Measurements from ENCODE around the gene WDFY4.
A peak's percentile ranks its signal among the peaks of the same experiment; 100 is the strongest.

The WDFY4 gene

DNA sequence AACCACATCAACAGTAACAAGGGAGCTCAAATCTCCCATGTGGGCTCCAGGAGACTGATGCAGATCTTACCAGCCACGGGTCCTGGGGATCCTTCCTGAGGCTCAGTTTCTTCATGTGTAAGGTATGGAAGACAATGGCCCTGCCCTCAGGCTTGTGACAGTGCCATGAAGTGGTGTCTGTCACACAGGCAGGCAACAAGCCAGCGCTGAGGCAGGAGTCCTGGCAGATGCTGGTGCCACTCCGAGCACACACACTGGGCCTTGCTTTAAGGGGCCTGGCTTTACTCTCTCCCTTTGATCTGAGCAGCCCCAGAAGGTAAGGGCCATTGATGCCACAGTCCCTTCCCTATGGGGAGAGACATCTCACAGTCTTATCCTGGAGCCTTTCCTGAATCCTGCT, 283.4 kb downstream of the WDFY4 start:
- no peaks in the 10 kb centered on the region for H3K9me3 ChIP-seq
- TF ChIP-seq, protein P1, sequence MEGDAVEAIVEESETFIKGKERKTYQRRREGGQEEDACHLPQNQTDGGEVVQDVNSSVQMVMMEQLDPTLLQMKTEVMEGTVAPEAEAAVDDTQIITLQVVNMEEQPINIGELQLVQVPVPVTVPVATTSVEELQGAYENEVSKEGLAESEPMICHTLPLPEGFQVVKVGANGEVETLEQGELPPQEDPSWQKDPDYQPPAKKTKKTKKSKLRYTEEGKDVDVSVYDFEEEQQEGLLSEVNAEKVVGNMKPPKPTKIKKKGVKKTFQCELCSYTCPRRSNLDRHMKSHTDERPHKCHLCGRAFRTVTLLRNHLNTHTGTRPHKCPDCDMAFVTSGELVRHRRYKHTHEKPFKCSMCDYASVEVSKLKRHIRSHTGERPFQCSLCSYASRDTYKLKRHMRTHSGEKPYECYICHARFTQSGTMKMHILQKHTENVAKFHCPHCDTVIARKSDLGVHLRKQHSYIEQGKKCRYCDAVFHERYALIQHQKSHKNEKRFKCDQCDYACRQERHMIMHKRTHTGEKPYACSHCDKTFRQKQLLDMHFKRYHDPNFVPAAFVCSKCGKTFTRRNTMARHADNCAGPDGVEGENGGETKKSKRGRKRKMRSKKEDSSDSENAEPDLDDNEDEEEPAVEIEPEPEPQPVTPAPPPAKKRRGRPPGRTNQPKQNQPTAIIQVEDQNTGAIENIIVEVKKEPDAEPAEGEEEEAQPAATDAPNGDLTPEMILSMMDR (IDR thresholded peaks at IDR 0.05; ENCODE audit: low read depth, low read length) = no peak
- H3K4me3 ChIP-seq (ENCODE audit: low read depth, low read length) = no peak overlapping the region
- H3K4me1 ChIP-seq = no peaks in the 10 kb centered on the region
- H3K27me3 ChIP-seq = no peaks in the 10 kb centered on the region
- no peak for DNase-seq
- H3K36me3 ChIP-seq = no peaks in the 10 kb centered on the region

DNA sequence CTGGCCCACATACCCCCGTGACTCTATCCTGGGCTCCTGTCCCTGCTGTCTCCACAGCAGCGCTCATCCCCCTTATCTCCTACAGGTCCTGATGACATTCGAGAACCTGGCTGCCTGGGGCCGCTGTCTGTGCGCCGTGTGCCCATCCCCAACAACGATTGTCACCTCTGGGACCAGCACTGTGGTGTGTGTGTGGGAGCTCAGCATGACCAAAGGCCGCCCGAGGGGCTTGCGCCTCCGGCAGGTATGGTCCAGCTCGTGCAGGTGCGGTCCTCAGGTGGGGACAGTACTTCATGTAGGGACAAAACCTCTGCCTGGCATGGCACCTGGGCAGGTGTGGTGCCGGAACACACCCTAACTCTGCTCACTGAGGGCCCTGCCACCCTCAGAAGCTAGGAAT, 285.4 kb downstream of the WDFY4 start:
- Histone ChIP-seq H3K9me3 (no peaks in the 10 kb centered on the region), H3K36me3 (no peaks in the 10 kb centered on the region), H3K4me1 (no peaks in the 10 kb centered on the region), H3K4me3 (ENCODE audit: low read depth, low read length) (no peak overlapping the region), H3K27me3 (no peaks in the 10 kb centered on the region)
- no peak for DNase-seq
- TF ChIP-seq, protein P1 (IDR thresholded peaks at IDR 0.05; ENCODE audit: low read depth, low read length) = no peak

DNA sequence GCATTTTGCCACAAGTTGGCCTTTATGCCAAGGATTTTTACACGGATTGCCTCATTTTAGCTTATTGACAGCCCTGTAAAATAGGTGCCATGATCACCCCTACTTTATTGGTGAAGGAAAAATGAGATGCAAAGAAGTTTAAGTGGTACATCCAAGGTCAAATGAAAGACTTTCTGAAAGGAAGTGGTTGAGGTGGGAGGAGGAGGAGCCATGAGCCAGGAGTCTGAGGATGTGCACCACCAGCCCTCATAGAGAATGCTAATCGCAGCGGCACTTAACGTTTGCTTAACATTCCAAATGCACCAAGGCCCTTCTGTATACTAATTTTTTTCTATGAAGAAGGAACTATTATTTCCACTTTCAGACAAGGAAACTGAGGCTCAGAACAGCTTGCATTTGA, 286.0 kb downstream of the WDFY4 start:
- Histone ChIP-seq H3K9me3 (no peaks in the 10 kb centered on the region), H3K4me1 (no peaks in the 10 kb centered on the region), H3K36me3 (no peaks in the 10 kb centered on the region), H3K27me3 (no peaks in the 10 kb centered on the region), H3K4me3 (ENCODE audit: low read depth, low read length) (no peak overlapping the region)
- no peak for DNase-seq
- TF ChIP-seq, protein P1 (IDR thresholded peaks at IDR 0.05; ENCODE audit: low read depth, low read length) = no peak

DNA sequence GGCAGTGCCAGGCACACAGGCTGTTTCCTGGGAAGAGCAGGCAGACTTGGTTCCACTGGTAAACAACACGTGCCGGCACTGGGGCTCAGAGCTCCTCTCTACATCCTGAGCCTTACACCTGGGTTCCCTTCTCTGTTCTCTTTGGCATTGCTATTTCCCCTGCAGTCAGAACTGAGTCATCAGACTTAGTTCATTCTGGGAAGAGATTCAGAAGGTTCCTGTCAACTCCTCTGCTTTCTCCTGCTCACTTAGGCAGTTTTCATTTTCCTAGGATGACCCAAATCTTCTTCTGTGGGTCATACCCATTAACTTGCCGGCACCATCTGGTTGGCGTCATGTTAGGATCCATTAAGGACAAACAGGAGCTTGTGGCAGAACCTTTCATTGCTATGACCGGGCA, 288.4 kb downstream of the WDFY4 start:
- no peaks in the 10 kb centered on the region for H3K27me3 ChIP-seq
- H3K9me3 ChIP-seq = no peaks in the 10 kb centered on the region
- no peak overlapping the region for H3K4me3 ChIP-seq (ENCODE audit: low read depth, low read length)
- DNase-seq = no peak
- no peaks in the 10 kb centered on the region for H3K4me1 ChIP-seq
- TF ChIP-seq, protein P1 (IDR thresholded peaks at IDR 0.05; ENCODE audit: low read depth, low read length) = no peak
- H3K36me3 ChIP-seq = no peaks in the 10 kb centered on the region

DNA sequence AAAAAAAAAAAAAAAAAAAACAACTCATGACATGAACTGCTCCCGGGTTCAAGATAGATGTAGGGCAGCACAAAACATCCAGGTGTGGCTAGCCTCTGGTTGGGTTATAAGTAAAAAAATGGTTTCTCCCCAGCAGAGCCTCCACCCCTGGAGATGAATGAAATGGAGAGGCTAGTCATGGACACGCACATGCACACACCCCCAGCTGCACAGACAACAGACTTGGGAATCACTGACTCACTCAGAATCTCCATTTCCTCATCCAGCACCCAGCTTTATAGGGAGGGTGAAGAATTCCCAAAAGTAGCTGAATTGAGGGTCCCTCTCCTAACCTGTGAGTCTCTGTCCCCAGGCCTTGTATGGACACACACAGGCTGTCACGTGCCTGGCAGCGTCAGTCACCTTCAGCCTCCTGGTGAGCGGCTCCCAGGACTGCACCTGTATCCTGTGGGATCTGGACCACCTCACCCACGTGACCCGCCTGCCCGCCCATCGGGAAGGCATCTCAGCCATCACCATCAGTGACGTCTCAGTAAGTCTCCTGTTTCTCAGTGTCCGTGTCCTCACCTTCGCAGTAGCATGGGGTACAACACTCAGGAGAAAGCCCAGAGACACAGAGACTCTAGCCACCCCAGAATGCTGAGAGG, 290.0 kb downstream of the WDFY4 start:
- no peak for DNase-seq
- Histone ChIP-seq H3K9me3 (no peaks in the 10 kb centered on the region), H3K36me3 (no peaks in the 10 kb centered on the region), H3K4me1 (no peaks in the 10 kb centered on the region), H3K27me3 (no peaks in the 10 kb centered on the region), H3K4me3 (ENCODE audit: low read depth, low read length) (no peak overlapping the region)
- TF ChIP-seq, protein P1 (IDR thresholded peaks at IDR 0.05; ENCODE audit: low read depth, low read length) = no peak

DNA sequence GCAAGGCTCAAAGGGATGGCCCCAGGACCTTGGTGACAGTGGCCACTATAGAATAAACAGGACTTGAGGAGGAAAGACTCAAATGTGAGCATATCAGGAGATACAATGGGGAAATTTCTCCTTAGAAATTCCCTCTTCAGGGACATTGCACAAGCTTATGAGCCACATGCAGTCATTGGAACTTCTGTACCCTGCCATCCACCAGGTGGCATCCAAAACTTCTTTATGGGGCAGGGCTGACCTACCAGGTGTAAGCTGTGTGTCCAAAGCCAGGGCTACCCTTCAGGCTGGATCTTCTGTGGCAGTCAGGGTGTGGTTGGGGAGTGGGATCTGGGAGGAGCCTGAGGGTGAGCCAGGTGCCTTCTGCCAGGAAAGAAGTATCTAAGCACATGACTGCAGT, 291.5 kb downstream of the WDFY4 start:
- H3K4me1 ChIP-seq = no peaks in the 10 kb centered on the region
- TF ChIP-seq, protein P1 (IDR thresholded peaks at IDR 0.05; ENCODE audit: low read depth, low read length) = peak; percentile 47
- no peak overlapping the region for H3K4me3 ChIP-seq (ENCODE audit: low read depth, low read length)
- no peaks in the 10 kb centered on the region for H3K27me3 ChIP-seq
- H3K36me3 ChIP-seq = no peaks in the 10 kb centered on the region
- H3K9me3 ChIP-seq = no peaks in the 10 kb centered on the region
- peak; percentile 20 for DNase-seq
